Neural cell (in vitro differentiated cells): ENCODE data around the gene ALX4. TPM values are rescaled to one million over a fixed set of nuclear protein-coding genes. Genes with fewer than 3 reads are reported as not detected.

Experiments
- H2AFZ ChIP-seq: fragments of 200-600, 300-800 bp; sonication (generic), shearing (Covaris generic); 2 replicates; pipeline ENCODE4 v1.6.0; 2014; ENCODE audit warnings: low read depth, mild to moderate bottlenecking, antibody characterized with exemption, low read length, moderate library complexity
- H3F3A ChIP-seq: fragments of 200-600 bp; shearing (Covaris generic); 2 replicates; pipeline ENCODE4 v1.6.1; 2016; ENCODE audit warnings: mild to moderate bottlenecking, moderate library complexity, mixed read lengths, antibody characterized with exemption, low read length; ENCODE audit not compliant: insufficient read depth, poor library complexity, severe bottlenecking
- H3K27ac ChIP-seq: fragments of 200-600, 300-800 bp; sonication (generic), shearing (Covaris generic); 2 replicates; pipeline ENCODE4 v1.5.1; 2014; ENCODE audit warnings: mild to moderate bottlenecking, low read length, moderate library complexity
- H3K27me3 ChIP-seq: fragments of 300-800, 200-600 bp; sonication (generic), shearing (Covaris generic); 2 replicates; pipeline ENCODE4 v1.6.0; 2014; ENCODE audit warnings: mild to moderate bottlenecking, low read depth, low read length, moderate library complexity; ENCODE audit not compliant: insufficient read depth
- H3K36me3 ChIP-seq: fragments of 300-800, 200-600 bp; sonication (generic), shearing (Covaris generic); 2 replicates; pipeline ENCODE4 v1.5.1; 2014; ENCODE audit warnings: mild to moderate bottlenecking, antibody characterized with exemption, low read length, moderate library complexity; ENCODE audit not compliant: insufficient read depth
- H3K4me2 ChIP-seq: fragments of 300-800, 200-600 bp; sonication (generic), shearing (Covaris generic); 2 replicates; pipeline ENCODE4 v1.6.0; 2014; ENCODE audit warnings: mild to moderate bottlenecking, low read length
- H3K4me3 ChIP-seq: fragments of 300-800, 200-600 bp; sonication (generic), shearing (Covaris generic); 2 replicates; pipeline ENCODE4 v1.5.1; 2014; ENCODE audit warnings: mild to moderate bottlenecking, low read length, moderate library complexity
- H3K79me2 ChIP-seq: fragments of 200-600 bp; shearing (Covaris generic); replicated peaks from 2 replicates; pipeline ENCODE4 v1.6.0; 2014; ENCODE audit warnings: mild to moderate bottlenecking, low read length, moderate library complexity; ENCODE audit not compliant: insufficient read depth
- H3K9ac ChIP-seq: fragments of 300-800, 200-600 bp; sonication (generic), shearing (Covaris generic); 2 replicates; pipeline ENCODE4 v1.6.1; 2016; ENCODE audit warnings: mild to moderate bottlenecking, low read length, mixed read lengths
- H3K9me2 ChIP-seq: fragments of 200-600 bp; shearing (Covaris generic); 2 replicates; pipeline ENCODE4 v1.6.1; 2016; ENCODE audit warnings: mild to moderate bottlenecking, low read length, mixed read lengths; ENCODE audit not compliant: insufficient read depth
- H3K9me3 ChIP-seq: fragments of 200-600, 300-800 bp; sonication (generic), shearing (Covaris generic); 2 replicates; pipeline ENCODE4 v1.6.1; 2016; ENCODE audit warnings: mild to moderate bottlenecking, mixed run types, low read length, moderate library complexity, mixed read lengths
- H4K20me1 ChIP-seq: fragments of 200-600 bp; shearing (Covaris generic); 2 replicates; pipeline ENCODE4 v1.6.1; 2016; ENCODE audit warnings: mild to moderate bottlenecking, mixed run types; ENCODE audit not compliant: insufficient read depth
- CTCF ChIP-seq: fragments of 450-650 bp; IDR thresholded peaks from 2 replicates; pipeline ENCODE4 v1.5.1; 2014; ENCODE audit warnings: antibody characterized with exemption, mild to moderate bottlenecking, moderate library complexity; ENCODE audit not compliant: poor library complexity, severe bottlenecking
- EP300 ChIP-seq: fragments of 450-650 bp; conservative IDR thresholded peaks from 2 replicates; pipeline ENCODE4 v1.6.1; 2014; ENCODE audit warnings: antibody characterized with exemption, mild to moderate bottlenecking, moderate library complexity; ENCODE audit not compliant: poor library complexity, severe bottlenecking
- EZH2 ChIP-seq: fragments of 200-600, 300-800 bp; shearing (Covaris generic), sonication (generic); IDR thresholded peaks from 2 replicates; pipeline ENCODE4 v1.6.1; 2014; ENCODE audit warnings: antibody characterized with exemption, low read length, borderline replicate concordance, mild to moderate bottlenecking; ENCODE audit not compliant: insufficient read depth, poor library complexity, severe bottlenecking
- MXI1 ChIP-seq: fragments of 450-650 bp; conservative IDR thresholded peaks from 2 replicates; pipeline ENCODE4 v1.6.1; 2014; ENCODE audit warnings: antibody characterized with exemption, mild to moderate bottlenecking; ENCODE audit not compliant: poor library complexity, severe bottlenecking
- POLR2AphosphoS5 ChIP-seq: IDR thresholded peaks from 2 replicates; pipeline ENCODE4 v1.6.1; 2012
- RAD21 ChIP-seq: fragments of 450-650 bp; conservative IDR thresholded peaks from 2 replicates; pipeline ENCODE4 v1.6.1; 2014; ENCODE audit warnings: antibody characterized with exemption, mild to moderate bottlenecking, moderate library complexity
- REST ChIP-seq: IDR thresholded peaks from 2 replicates; pipeline ENCODE4 v1.6.1; 2012; ENCODE audit warnings: borderline replicate concordance
- TAF1 ChIP-seq: IDR thresholded peaks from 2 replicates; pipeline ENCODE4 v1.6.1; 2012; ENCODE audit warnings: low read depth
- polyA plus RNA-seq: library from polyadenylated mRNA; depleted of rRNA; stranded (reverse); fragments of >200 nt; gene quantifications from 2 replicates; pipeline ENCODE4 v1.2.3, GENCODE V29; 2014

ALX4 gene
- polyA plus RNA-seq, 1 donor from 2014 or later: not detected

GRCh38 chr11:44333271-44334218 is 23.6 kb upstream of the ALX4 start:
- no peak overlapping the region for H3K4me2 ChIP-seq
- no peaks in the 10 kb centered on the region for H3F3A ChIP-seq
- no peak overlapping the region for H3K9ac ChIP-seq
- no peaks in the 10 kb centered on the region for H4K20me1 ChIP-seq
- H3K79me2 ChIP-seq: no peaks in the 10 kb centered on the region
- no peak overlapping the region for H2AFZ ChIP-seq
- no peaks in the 10 kb centered on the region for H3K36me3 ChIP-seq
- H3K9me2 ChIP-seq: no peaks in the 10 kb centered on the region
- H3K27me3 ChIP-seq: peaks cover 57% of the 10 kb centered on the region
- H3K27ac ChIP-seq: no peak overlapping the region
- no peak for TF ChIP-seq EZH2
- no peak for TF ChIP-seq EP300
- no peak for TF ChIP-seq POLR2AphosphoS5
- no peak for TF ChIP-seq REST
- no peak for TF ChIP-seq MXI1
- no peaks in the 10 kb centered on the region for H3K9me3 ChIP-seq
- H3K4me3 ChIP-seq: no peak overlapping the region

GRCh38 chr11:44332665-44333064 is 22.7 kb upstream of the ALX4 start:
- Histone ChIP-seq H3K27me3 (peaks cover 53% of the 10 kb centered on the region), H4K20me1 (no peaks in the 10 kb centered on the region), H3K4me3 (no peak overlapping the region), H3K27ac (no peak overlapping the region), H3K36me3 (no peaks in the 10 kb centered on the region), H3K9me2 (no peaks in the 10 kb centered on the region), H2AFZ (no peak overlapping the region), H3K79me2 (no peaks in the 10 kb centered on the region), H3K9me3 (no peaks in the 10 kb centered on the region), H3K9ac (no peak overlapping the region), H3F3A (no peaks in the 10 kb centered on the region), H3K4me2 (no peak overlapping the region)
- TF ChIP-seq REST (no peak), POLR2AphosphoS5 (no peak), TAF1 (no peak), EP300 (no peak), EZH2 (no peak), RAD21 (no peak), CTCF (no peak)
